Gastrocnemius medialis (tissue), 4 donors: ENCODE results near the gene PAX5.

Source experiments
- CTCF ChIP-seq, 5 experiments: fragments of 450-650 bp in 3 of 5; fragments of 200-600 bp in 2 of 5; sonication (generic) in 2 of 5; IDR thresholded peaks in 4 of 5; conservative IDR thresholded peaks in 1 of 5; 1 replicate in 4 of 5; 2 replicates in 1 of 5; pipeline ENCODE4 v1.5.1; 2016 to 2019; ENCODE audit warnings: antibody characterized with exemption in 5 of 5, mild to moderate bottlenecking in 3 of 5, moderate library complexity in 3 of 5
- POLR2A ChIP-seq, 2 donors: fragments of 450-650 bp; IDR thresholded peaks; one replicate each; pipeline ENCODE4 v1.6.1; 2017; ENCODE audit warnings: antibody characterized with exemption in 2 of 2, mild to moderate bottlenecking in 2 of 2, moderate library complexity in 2 of 2

DNA sequence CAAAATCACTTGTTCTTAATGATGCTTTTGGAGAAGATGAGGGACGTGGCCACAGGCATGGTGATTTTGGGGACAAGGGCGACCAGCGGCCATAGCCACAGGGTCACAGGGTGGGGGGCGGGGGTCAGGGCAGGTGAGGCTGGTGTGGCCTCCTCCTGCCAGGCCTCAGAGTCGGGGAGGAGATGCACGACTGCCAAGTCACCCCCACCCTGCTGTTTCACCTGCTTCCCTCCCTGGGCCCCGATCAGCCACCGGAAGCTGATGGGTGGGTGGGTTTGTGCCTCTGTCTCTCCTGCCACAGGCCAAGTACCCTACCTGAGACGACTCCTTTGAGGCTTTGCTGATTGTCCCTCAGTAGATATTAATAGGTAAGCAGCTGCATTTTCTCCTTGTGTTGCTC lies 199.3 kb downstream of the PAX5 start:
- TF ChIP-seq CTCF (IDR thresholded peaks at IDR 0.05 in 4 of 5, conservative IDR thresholded peaks at IDR 0.05 in 1 of 5) (no peak), POLR2A (IDR thresholded peaks at IDR 0.05) (no peak)
